K562 (cell line): ENCODE data around the gene MDC1. TPM values are rescaled to one million over a fixed set of nuclear protein-coding genes. Genes with fewer than 3 reads are reported as not detected.
"Not testable (repeated sequence)": the region's sequence is repeated elsewhere in the genome, so short reads cannot be mapped to it uniquely, and the experiment has no call there.

ENCODE experiments used
- ATAC-seq: fragments of 200-7000 bp; cut with Tn5 transposase; 3 replicates; pipeline ENCODE4 v1.9.1; 2020; ENCODE audit warnings: moderate library complexity
- BruUV-seq: library from RNA; stranded (reverse); fragments of 400-500 nt; replicated peaks from 2 replicates; lab custom pipeline; 2021; lab: Mats Ljungman, UMichigan
- CTCF ChIA-PET: fragments of 300-600 bp; formaldehyde crosslinking; extraction: SDS; loops from one replicate; lab custom pipeline; 2021; ENCODE audit warnings: low intra/inter-chr PET ratio; lab: Yijun Ruan, JAX
- POLR2A ChIA-PET: fragments of 300-600, 350-650 bp; sonication (Branson Sonifier 250); formaldehyde crosslinking; extraction: SDS; loops from one replicate; lab custom pipeline; 2021; ENCODE audit warnings: antibody characterized with exemption, inconsistent platforms; lab: Yijun Ruan, JAX
- DNase-seq, 4 experiments: peaks; one replicate each; pipeline versions ENCODE4 v3.0.0 to v3.0.0-alpha.2; 2011 to 2018; ENCODE audit warnings: low spot score in 3 of 4, mixed read lengths in 3 of 4; ENCODE audit errors: extremely low read depth in 1 of 4
- FAIRE-seq: peaks from 2 replicates; lab custom pipeline; 2011; peaks lifted over from hg19 to GRCh38; lab: Jason Lieb, UNC
- H2AFZ ChIP-seq: 2 replicates; pipeline ENCODE4 v1.6.0; 2011; ENCODE audit warnings: low read depth, low read length, control low read depth, inconsistent platforms
- H3K27ac ChIP-seq: fragments of 200-600 bp; 3 replicates; pipeline ENCODE4 v1.8.0; 2011; ENCODE audit warnings: low read depth, mild to moderate bottlenecking, control low read depth, inconsistent platforms, low read length, moderate library complexity, mixed read lengths; ENCODE audit errors: extremely low read depth
- H3K27me3 ChIP-seq, 2 experiments: fragments of 300-600 bp in 1 of 2; 2 replicates in 1 of 2; 3 replicates in 1 of 2; pipeline versions ENCODE4 v1.6.0 to v1.8.0; 2011; ENCODE audit warnings: inconsistent platforms in 2 of 2, low read length in 2 of 2, mild to moderate bottlenecking in 1 of 2, mixed read lengths in 1 of 2, moderate library complexity in 1 of 2; ENCODE audit not compliant: control insufficient read depth in 2 of 2, insufficient read depth in 2 of 2
- H3K36me3 ChIP-seq: fragments of 300-600 bp; 3 replicates; pipeline ENCODE4 v1.8.0; 2011; ENCODE audit warnings: mild to moderate bottlenecking, low read length, inconsistent platforms; ENCODE audit not compliant: control insufficient read depth, insufficient read depth
- H3K4me1 ChIP-seq, 2 experiments: fragments of 200-600 bp in 1 of 2; replicated peaks in 1 of 2; 2 replicates in 1 of 2; 3 replicates in 1 of 2; pipeline versions ENCODE4 v1.5.1 to v1.8.0; 2011; ENCODE audit warnings: inconsistent platforms in 2 of 2, low read length in 2 of 2, mild to moderate bottlenecking in 1 of 2, mixed read lengths in 1 of 2, moderate library complexity in 1 of 2; ENCODE audit not compliant: control insufficient read depth in 2 of 2, insufficient read depth in 2 of 2
- H3K4me2 ChIP-seq: 2 replicates; pipeline ENCODE4 v1.6.1; 2011; ENCODE audit warnings: low read length, control low read depth, inconsistent platforms, mixed read lengths; ENCODE audit not compliant: insufficient read depth
- H3K4me3 ChIP-seq: fragments of 200-600 bp; sonication (generic), shearing (Covaris generic); 2 replicates; pipeline ENCODE4 v1.5.1; 2016; ENCODE audit warnings: control low read depth, inconsistent platforms
- H3K79me2 ChIP-seq: fragments of 200-600 bp; 3 replicates; pipeline ENCODE4 v1.8.0; 2011; ENCODE audit warnings: low read length, inconsistent platforms; ENCODE audit not compliant: control insufficient read depth, insufficient read depth
- H3K9ac ChIP-seq, 2 experiments: 2 replicates each; pipeline versions ENCODE4 v1.6.0 to v1.6.1; 2011; ENCODE audit warnings: low read depth in 2 of 2, low read length in 2 of 2, control low read depth in 1 of 2, inconsistent platforms in 1 of 2, mild to moderate bottlenecking in 1 of 2, mixed read lengths in 1 of 2; ENCODE audit not compliant: insufficient read depth in 1 of 2
- H3K9me1 ChIP-seq: one replicate; pipeline ENCODE4 v1.6.0; 2011; ENCODE audit warnings: inconsistent platforms, mild to moderate bottlenecking, low read length, moderate library complexity; ENCODE audit not compliant: control insufficient read depth, insufficient read depth
- H3K9me3 ChIP-seq: replicated peaks from 2 replicates; pipeline ENCODE4 v1.5.1; 2011; ENCODE audit warnings: low read depth, low read length, inconsistent platforms; ENCODE audit not compliant: control insufficient read depth, insufficient read depth
- H4K20me1 ChIP-seq: replicated peaks from 2 replicates; pipeline ENCODE4 v1.6.1; 2011; ENCODE audit warnings: low read length, inconsistent platforms, mixed read lengths; ENCODE audit not compliant: control insufficient read depth, insufficient read depth
- CGGBP1 ChIP-seq: fragments of 250-450 bp; sonication (Bioruptor Pico); IDR thresholded peaks from 2 replicates; pipeline ENCODE4 v1.9.0; 2021; ENCODE audit warnings: mild to moderate bottlenecking
- ILF3 ChIP-seq: fragments of 450-650 bp; IDR thresholded peaks from 2 replicates; pipeline ENCODE4 v1.6.1; 2018; ENCODE audit warnings: antibody characterized with exemption, mild to moderate bottlenecking, moderate library complexity, borderline replicate concordance
- ZBED1 ChIP-seq: IDR thresholded peaks from 2 replicates; pipeline ENCODE4 v1.6.1; 2014
- ZNF143 ChIP-seq: sonication (generic); formaldehyde crosslinking; IDR thresholded peaks from 2 replicates; pipeline ENCODE4 v1.9.0; 2022; ENCODE audit warnings: mild to moderate bottlenecking, missing genetic modification reagents
- WGBS: fragments of 100-300 bp; shearing (Covaris generic); methylation state at CpG from one replicate; pipeline ENCODE4 v1.1.6; 2016; ENCODE audit warnings: low coverage, mixed read lengths; ENCODE audit not compliant: insufficient coverage; ENCODE audit errors: missing lambda C conversion rate; 5-methylcytosine and 5-hydroxymethylcytosine counted together
- in situ Hi-C: fragments of 300-500 bp; cut with MboI; formaldehyde crosslinking; loops from 4 replicates; pipeline ENCODE4 v1.15.0; 2018; ENCODE audit warnings: inconsistent platforms, mixed read lengths
- intact Hi-C: fragments of 100-400 bp; cut with micrococcal nuclease; formaldehyde crosslinking; loops from 2 replicates; pipeline ENCODE4 v1.14.2; 2022
- polyA plus RNA-seq, 8 experiments: library from polyadenylated mRNA; depleted of rRNA in 4 of 8; stranded (reverse) in 5 of 8; unstranded in 3 of 8; fragments of >200 nt; fragmentation: Nextera tagmentation in 2 of 8; fragmentation: Illumina TruSeq in 1 of 8; extraction: Ambion mirVana in 2 of 8; extraction: Trizol in 1 of 8; gene quantifications; 2 replicates each; pipeline versions ENCODE4 v1.2.1 to v1.2.3, GENCODE V29; 2011 to 2014; ENCODE audit warnings: inconsistent platforms in 1 of 8, missing spikeins in 1 of 8
- total RNA-seq, 7 experiments: library from RNA; depleted of rRNA in 6 of 7; stranded (reverse); fragments of >200 nt in 6 of 7; fragmentation: Illumina TruSeq in 2 of 7; extraction: Trizol in 2 of 7; gene quantifications; 2 replicates each; pipeline versions ENCODE4 v1.2.1 to v1.2.3, GENCODE V29; 2011 to 2021; ENCODE audit warnings: low replicate concordance in 1 of 7

MDC1 gene
- total and polyA plus RNA-seq, 9 of the 15 experiments (the other 6 are each of a cell fraction or from before 2014, with no cell fraction given) = 8.2 to 114 (median 20.0) TPM

- peak overlapping the region; percentile 89; the same call in 1 of the 2 replicates for H3K4me3 ChIP-seq
- H3K27me3 ChIP-seq, DNase-seq, FAIRE-seq, ATAC-seq, intact Hi-C loops, BruUV-seq, H3K9me3 ChIP-seq, H2AFZ ChIP-seq, H3K9me1 ChIP-seq: not testable (repeated sequence)
- ChIA-PET CTCF (interaction anchor here (1.4 to 5.0 kb wide), 6 partner anchors 8 to 240 kb away, joined by 4 to 92 read pairs (median 9); partner anchors contain the start of gene DHX16), POLR2A (interaction anchor here (0.7 to 27.1 kb wide), 14 partner anchors 6 to 364 kb away, joined by 3 to 524 read pairs (median 3); partner anchors contain the start of gene NRM)
- peak overlapping the region; percentile 47 to 96 for H3K9ac ChIP-seq
- peaks cover 44% of the 10 kb centered on the region for H4K20me1 ChIP-seq
- peaks cover 64% of the 10 kb centered on the region for H3K36me3 ChIP-seq
- TF ChIP-seq CGGBP1 = 0 out of 2 replicates have a peak, but pooled peaks have one; percentile 14
- TF ChIP-seq ILF3 = 0 out of 2 replicates have a peak, but pooled peaks have one; percentile 18
- peak; percentile 31; the same call in 1 of the 2 replicates for TF ChIP-seq ZNF143 (CRISPR knock-in tag)
- TF ChIP-seq ZBED1 = 0 out of 2 replicates have a peak, but pooled peaks have one; percentile 14
- H3K27ac ChIP-seq = peak overlapping the region; percentile 5; the same call in 2 of the 3 replicates
- peaks cover 19% of the 10 kb centered on the region in 2 experiments for H3K4me1 ChIP-seq
- 81% methylated on average over 16 of the region's 16 CpGs for WGBS
- in situ Hi-C loops = loop anchor here (5.0 to 10.0 kb wide), 2 partner anchors 48 to 241 kb away; partner anchors contain the start of gene DHX16
- peaks cover 76% of the 10 kb centered on the region for H3K79me2 ChIP-seq
- peak overlapping the region; percentile 98; the same call in 1 of the 2 replicates for H3K4me2 ChIP-seq
Observed at GRCh38 chr6:30723159-30723842, 6.2 kb upstream of the MDC1 start.
